Trophoblast cell (in vitro differentiated cells and primary cell): ENCODE data around the gene EDAR.
A peak's percentile ranks its signal among the peaks of the same experiment; 100 is the strongest.

Source experiments
- DNase-seq, 2 donors: peaks; one replicate each; pipeline ENCODE4 v3.0.0-alpha.2; 2016
- H2AFZ ChIP-seq: 2 replicates; pipeline ENCODE4 v1.6.1; 2013; ENCODE audit warnings: low read length, moderate library complexity, mild to moderate bottlenecking; ENCODE audit not compliant: insufficient read depth, poor library complexity
- H2AK5ac ChIP-seq: 2 replicates; pipeline ENCODE4 v1.6.1; 2013; ENCODE audit warnings: mild to moderate bottlenecking, low read length
- H2BK120ac ChIP-seq: 2 replicates; pipeline ENCODE4 v1.6.1; 2013; ENCODE audit warnings: low read length, mild to moderate bottlenecking, moderate library complexity; ENCODE audit not compliant: insufficient read depth, poor library complexity
- H2BK12ac ChIP-seq: 2 replicates; pipeline ENCODE4 v1.6.1; 2013; ENCODE audit warnings: mild to moderate bottlenecking, low read length, moderate library complexity
- H2BK5ac ChIP-seq: 2 replicates; pipeline ENCODE4 v1.6.1; 2013; ENCODE audit warnings: low read length, low read depth, moderate library complexity, mild to moderate bottlenecking; ENCODE audit not compliant: poor library complexity
- H3K14ac ChIP-seq: 2 replicates; pipeline ENCODE4 v1.6.1; 2013; ENCODE audit warnings: mild to moderate bottlenecking, low read length
- H3K18ac ChIP-seq: 2 replicates; pipeline ENCODE4 v1.6.1; 2013; ENCODE audit warnings: mild to moderate bottlenecking, low read length
- H3K23ac ChIP-seq: 2 replicates; pipeline ENCODE4 v1.6.1; 2013; ENCODE audit warnings: low read length
- H3K27ac ChIP-seq: 2 replicates; pipeline ENCODE4 v1.5.1; 2013; ENCODE audit warnings: low read depth, mild to moderate bottlenecking, inconsistent platforms, low read length, moderate library complexity
- H3K27me3 ChIP-seq: 2 replicates; pipeline ENCODE4 v1.6.1; 2013; ENCODE audit warnings: inconsistent platforms, mild to moderate bottlenecking, low read length, moderate library complexity; ENCODE audit not compliant: insufficient read depth
- H3K36me3 ChIP-seq, 2 experiments: 1 replicate in 1 of 2; 2 replicates in 1 of 2; pipeline ENCODE4 v1.6.1; 2013; ENCODE audit warnings: low read length in 2 of 2, mild to moderate bottlenecking in 2 of 2, moderate library complexity in 1 of 2; ENCODE audit not compliant: insufficient read depth in 2 of 2, control insufficient read depth in 1 of 2
- H3K4ac ChIP-seq: 2 replicates; pipeline ENCODE4 v1.6.1; 2013; ENCODE audit warnings: low read depth, mild to moderate bottlenecking, low read length, moderate library complexity
- H3K4me1 ChIP-seq, 2 experiments: 1 replicate in 1 of 2; 2 replicates in 1 of 2; pipeline ENCODE4 v1.6.1; 2013; ENCODE audit warnings: low read length in 2 of 2, mild to moderate bottlenecking in 2 of 2, moderate library complexity in 1 of 2; ENCODE audit not compliant: insufficient read depth in 2 of 2, control insufficient read depth in 1 of 2
- H3K4me2 ChIP-seq: 2 replicates; pipeline ENCODE4 v1.6.1; 2013; ENCODE audit warnings: inconsistent platforms, mild to moderate bottlenecking, low read length, moderate library complexity
- H3K4me3 ChIP-seq: 2 replicates; pipeline ENCODE4 v1.5.1; 2013; ENCODE audit warnings: mild to moderate bottlenecking, low read depth, low read length, inconsistent platforms
- H3K79me1 ChIP-seq: one replicate; pipeline ENCODE4 v1.6.1; 2013; ENCODE audit warnings: low read length
- H3K79me2 ChIP-seq: 2 replicates; pipeline ENCODE4 v1.6.1; 2013; ENCODE audit warnings: low read length, mild to moderate bottlenecking; ENCODE audit not compliant: control insufficient read depth, insufficient read depth, poor library complexity
- H3K9ac ChIP-seq: 2 replicates; pipeline ENCODE4 v1.6.1; 2013; ENCODE audit warnings: mild to moderate bottlenecking, low read length
- H3K9me3 ChIP-seq: 2 replicates; pipeline ENCODE4 v1.6.1; 2013; ENCODE audit warnings: low read depth, mild to moderate bottlenecking, control low read depth, inconsistent platforms, low read length; ENCODE audit not compliant: insufficient read depth
- H4K12ac ChIP-seq: 2 replicates; pipeline ENCODE4 v1.6.1; 2013; ENCODE audit warnings: low read depth, mild to moderate bottlenecking, low read length, moderate library complexity
- H4K8ac ChIP-seq: 2 replicates; pipeline ENCODE4 v1.6.1; 2013; ENCODE audit warnings: low read depth, mild to moderate bottlenecking, low read length, moderate library complexity
- H4K91ac ChIP-seq: one replicate; pipeline ENCODE4 v1.6.1; 2013; ENCODE audit warnings: low read depth, mild to moderate bottlenecking, low read length, moderate library complexity
- WGBS: extraction: QIAGEN DNeasy Blood & Tissue Kit; methylation state at CpG from one replicate; pipeline ENCODE4 v1.1.7; 2013; ENCODE audit warnings: missing lambda C conversion rate; ENCODE audit not compliant: insufficient read length, insufficient coverage; ENCODE audit errors: extremely low coverage; 5-methylcytosine and 5-hydroxymethylcytosine counted together

Gene EDAR

DNA sequence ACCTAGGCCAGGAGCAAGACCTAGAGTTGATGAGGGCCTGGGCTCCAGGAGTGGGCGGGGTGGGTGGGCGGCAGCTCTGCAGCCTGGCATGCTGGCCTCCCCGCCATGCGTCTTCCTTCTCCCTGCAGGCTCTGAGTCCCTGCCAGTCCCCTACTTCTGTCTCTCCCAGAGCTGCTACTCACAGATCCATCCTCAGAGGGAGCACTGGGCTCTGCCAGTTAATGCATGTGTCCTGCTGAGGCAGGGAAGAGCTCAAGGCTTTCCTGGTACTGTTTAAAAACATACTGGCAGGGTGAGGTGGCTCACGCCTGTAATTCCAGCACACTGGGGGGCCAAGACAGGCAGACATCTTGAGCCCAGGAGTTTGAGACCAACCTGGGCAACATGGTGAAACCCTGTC, 38.7 kb upstream of the EDAR start:
- no peak overlapping the region for H4K12ac ChIP-seq
- H3K27me3 ChIP-seq, result peaks cover 11% of the 10 kb centered on the region
- H3K27ac ChIP-seq, result no peak overlapping the region
- no peak overlapping the region for H3K23ac ChIP-seq
- no peak overlapping the region for H3K4me3 ChIP-seq
- H4K8ac ChIP-seq, result no peak overlapping the region
- H3K4ac ChIP-seq, result no peak overlapping the region
- H2BK120ac ChIP-seq, result no peak overlapping the region
- H3K4me1 ChIP-seq, result peaks cover 0 to 5% of the 10 kb centered on the region in 2 experiments
- no peak overlapping the region for H4K91ac ChIP-seq
- no peak overlapping the region for H3K4me2 ChIP-seq
- DNase-seq, result no peak
- H3K36me3 ChIP-seq, result no peaks in the 10 kb centered on the region
- H3K14ac ChIP-seq, result no peak overlapping the region
- H2BK5ac ChIP-seq, result no peak overlapping the region
- peaks cover 6% of the 10 kb centered on the region for H3K9me3 ChIP-seq
- H3K79me2 ChIP-seq, result no peaks in the 10 kb centered on the region
- WGBS, result no CpG with 5 or more reads among the region's 5 CpGs
- no peaks in the 10 kb centered on the region for H3K79me1 ChIP-seq
- no peak overlapping the region for H2BK12ac ChIP-seq
- H3K9ac ChIP-seq, result no peak overlapping the region
- no peak overlapping the region for H2AK5ac ChIP-seq
- no peak overlapping the region for H3K18ac ChIP-seq
- no peak overlapping the region for H2AFZ ChIP-seq

DNA sequence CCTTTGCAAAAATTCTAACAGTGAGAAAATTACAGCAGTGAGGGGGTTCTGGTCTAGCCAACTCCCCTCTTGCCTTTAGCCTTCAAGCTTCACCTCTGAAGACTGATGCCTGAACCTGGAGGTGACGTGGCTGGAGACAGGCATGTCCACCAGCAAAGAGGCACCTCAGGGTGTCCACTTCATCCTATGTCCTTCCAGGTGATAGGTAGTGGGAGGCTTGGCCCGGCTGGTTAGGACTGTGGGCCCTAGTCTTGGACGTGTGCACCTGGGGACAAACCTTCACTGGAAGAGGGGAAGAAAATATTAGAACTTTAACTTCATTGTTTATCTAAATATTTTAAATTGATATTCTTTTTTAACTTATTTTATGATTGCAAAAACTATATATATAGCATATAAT, 35.5 kb upstream of the EDAR start:
- peaks cover 4% of the 10 kb centered on the region for H3K9me3 ChIP-seq
- H3K18ac ChIP-seq, result no peak overlapping the region
- DNase-seq, result no peak
- no peak overlapping the region for H3K27ac ChIP-seq
- no peak overlapping the region for H3K4ac ChIP-seq
- H3K4me1 ChIP-seq, result no peaks in the 10 kb centered on the region
- no peak overlapping the region for H3K14ac ChIP-seq
- no peak overlapping the region for H3K23ac ChIP-seq
- WGBS, result no CpG with 5 or more reads among the region's 3 CpGs
- H2BK120ac ChIP-seq, result no peak overlapping the region
- no peak overlapping the region for H2AFZ ChIP-seq
- no peak overlapping the region for H3K4me2 ChIP-seq
- H2BK5ac ChIP-seq, result no peak overlapping the region
- H4K91ac ChIP-seq, result no peak overlapping the region
- no peak overlapping the region for H2BK12ac ChIP-seq
- H3K9ac ChIP-seq, result no peak overlapping the region
- no peak overlapping the region for H4K8ac ChIP-seq
- no peaks in the 10 kb centered on the region for H3K79me2 ChIP-seq
- H2AK5ac ChIP-seq, result no peak overlapping the region
- H3K4me3 ChIP-seq, result peak overlapping the region; percentile 31
- H3K79me1 ChIP-seq, result no peaks in the 10 kb centered on the region
- H3K36me3 ChIP-seq, result no peaks in the 10 kb centered on the region
- no peak overlapping the region for H4K12ac ChIP-seq
- H3K27me3 ChIP-seq, result peaks cover 2% of the 10 kb centered on the region

DNA sequence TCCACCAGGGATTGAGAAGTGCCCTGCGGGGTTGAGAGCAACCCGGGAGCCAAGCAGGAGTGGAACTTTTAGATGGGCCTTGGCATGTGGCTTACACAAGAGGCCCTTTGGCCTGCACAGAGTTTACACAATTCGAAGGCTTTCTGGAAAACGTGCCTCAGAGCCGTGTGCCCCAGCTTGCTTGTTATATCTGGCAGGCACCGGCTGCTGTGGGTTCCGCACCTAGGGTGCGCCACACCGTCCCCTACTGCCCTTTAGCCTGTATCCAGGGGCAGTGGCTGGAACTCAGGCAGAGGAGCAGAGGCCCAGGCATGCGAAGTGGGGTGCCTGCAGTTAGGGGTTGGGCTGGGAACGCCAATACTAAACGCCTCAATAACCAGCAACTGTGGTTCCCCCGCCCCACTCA, 32.9 kb upstream of the EDAR start:
- H2BK12ac ChIP-seq, result no peak overlapping the region
- no peak overlapping the region for H4K91ac ChIP-seq
- no peak overlapping the region for H2BK5ac ChIP-seq
- peaks cover 0 to 2% of the 10 kb centered on the region in 2 experiments for H3K36me3 ChIP-seq
- H2AFZ ChIP-seq, result no peak overlapping the region
- no peak overlapping the region for H3K4me3 ChIP-seq
- H3K27me3 ChIP-seq, result peaks cover 3% of the 10 kb centered on the region
- H3K79me1 ChIP-seq, result no peaks in the 10 kb centered on the region
- H3K9me3 ChIP-seq, result peaks cover 4% of the 10 kb centered on the region
- WGBS, result no CpG with 5 or more reads among the region's 13 CpGs
- peak; percentile 55 to 82 for DNase-seq
- H3K23ac ChIP-seq, result no peak overlapping the region
- H4K12ac ChIP-seq, result no peak overlapping the region
- H3K79me2 ChIP-seq, result no peaks in the 10 kb centered on the region
- H4K8ac ChIP-seq, result no peak overlapping the region
- H3K27ac ChIP-seq, result no peak overlapping the region
- no peak overlapping the region for H3K14ac ChIP-seq
- no peak overlapping the region for H2AK5ac ChIP-seq
- no peak overlapping the region for H2BK120ac ChIP-seq
- H3K4me2 ChIP-seq, result no peak overlapping the region
- no peak overlapping the region for H3K9ac ChIP-seq
- no peaks in the 10 kb centered on the region for H3K4me1 ChIP-seq
- H3K18ac ChIP-seq, result no peak overlapping the region
- no peak overlapping the region for H3K4ac ChIP-seq

DNA sequence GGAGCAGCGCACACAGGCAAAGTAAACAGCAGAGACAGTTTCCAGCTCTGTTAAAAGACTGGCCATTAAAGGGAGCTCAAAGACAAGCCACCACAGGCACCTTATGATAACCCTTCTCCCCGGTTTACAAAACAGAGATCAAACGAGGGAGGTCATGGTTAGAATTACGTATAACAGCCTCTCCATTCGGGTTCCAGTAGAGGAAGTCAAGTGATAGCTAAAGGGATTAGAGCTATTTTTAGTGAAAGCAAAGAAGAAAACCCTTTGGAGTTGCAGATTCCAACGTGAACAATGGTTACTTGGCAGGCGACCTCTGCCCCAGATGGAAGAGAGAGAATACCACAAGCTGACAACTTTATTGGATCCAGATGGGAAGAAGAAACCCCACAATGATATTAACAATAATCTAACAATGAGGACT, 31.2 kb upstream of the EDAR start:
- Histone ChIP-seq H3K18ac (no peak overlapping the region), H3K36me3 (peaks cover 0 to 2% of the 10 kb centered on the region in 2 experiments), H2AK5ac (no peak overlapping the region), H2AFZ (no peak overlapping the region), H3K27ac (no peak overlapping the region), H2BK12ac (no peak overlapping the region), H4K12ac (no peak overlapping the region), H3K79me2 (no peaks in the 10 kb centered on the region), H4K91ac (no peak overlapping the region), H3K4ac (no peak overlapping the region), H3K14ac (no peak overlapping the region), H3K27me3 (peaks cover 3% of the 10 kb centered on the region), H3K4me3 (no peak overlapping the region), H3K23ac (no peak overlapping the region), H3K9me3 (peaks cover 4% of the 10 kb centered on the region), H3K4me2 (no peak overlapping the region), H3K79me1 (no peaks in the 10 kb centered on the region), H3K9ac (no peak overlapping the region), H2BK5ac (no peak overlapping the region), H3K4me1 (no peaks in the 10 kb centered on the region), H2BK120ac (no peak overlapping the region), H4K8ac (no peak overlapping the region)
- DNase-seq, result no peak
- WGBS, result no CpG with 5 or more reads among the region's 7 CpGs
